GM23248 (cell line): ENCODE results near the gene KCNK17.

ENCODE experiments used
- EZH2 ChIP-seq: fragments of 200-600 bp; sonication (generic); IDR thresholded peaks from 2 replicates; pipeline ENCODE4 v1.6.1; 2018; ENCODE audit warnings: antibody characterized with exemption, mild to moderate bottlenecking; ENCODE audit not compliant: insufficient read depth, poor library complexity, severe bottlenecking
- EZH2phosphoT487 ChIP-seq: fragments of 200-600 bp; sonication (generic); IDR thresholded peaks from 2 replicates; pipeline ENCODE4 v1.6.1; 2018; ENCODE audit warnings: antibody characterized with exemption, moderate library complexity, mild to moderate bottlenecking, low read depth; ENCODE audit not compliant: insufficient read depth

- TF ChIP-seq EZH2phosphoT487: no peak
- TF ChIP-seq EZH2: no peak
These were observed 46.0 kb downstream of the KCNK17 start for GRCh38 chr6:39268171-39268570.
